ENCODE data around the gene PLOD1. TPM values are rescaled to one million over a fixed set of nuclear protein-coding genes. Genes with fewer than 3 reads are reported as not detected.

Gene PLOD1
- polyA plus RNA-seq, 6 donors from 2014 or later: 4.9 to 10.4 (median 6.6) TPM

DNA sequence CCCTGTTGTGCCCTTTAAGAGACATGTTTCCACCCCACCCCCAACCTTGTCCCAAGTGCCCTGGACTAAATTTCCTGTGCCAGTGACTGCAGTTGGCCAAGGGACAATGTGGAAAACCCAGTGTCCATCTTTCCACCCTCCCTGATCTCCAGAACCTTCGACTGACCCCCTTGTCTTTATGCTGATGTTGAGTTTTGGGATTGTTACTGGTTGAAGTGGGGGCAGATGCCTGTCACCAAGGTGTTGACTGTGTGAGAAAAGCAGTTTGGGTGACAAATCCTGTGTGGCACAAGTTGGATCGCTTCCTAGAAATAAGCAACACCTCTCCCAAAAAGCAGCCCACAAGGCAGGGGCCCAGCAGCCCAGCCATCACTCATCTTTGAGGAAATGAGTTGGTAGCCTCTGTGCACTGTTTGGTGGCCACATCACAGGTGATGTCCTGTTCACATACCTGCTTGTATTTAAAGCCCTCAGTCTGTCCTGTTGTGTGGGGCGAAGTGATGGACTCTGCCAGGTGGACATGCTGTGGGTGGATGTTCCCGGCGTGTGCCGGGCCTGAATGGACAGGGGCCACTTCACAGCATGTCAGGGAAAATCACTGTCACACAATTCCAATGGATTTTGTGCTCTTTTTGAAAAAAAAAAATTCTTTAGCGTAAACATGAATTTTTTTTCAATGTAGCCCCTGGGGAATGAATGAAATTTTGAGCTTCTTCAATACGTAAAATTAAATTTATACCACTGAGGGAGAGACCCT lies 78.2 kb downstream of the PLOD1 start:
- Mint-ChIP-seq H3K36me3 (peaks cover 4 to 9% of the 10 kb centered on the region in 2 donors), H3K4me3 (peak overlapping the region in 1 of 8 donors; percentile 25), H3K27me3 (no peaks in the 10 kb centered on the region), H3K4me1 (peaks cover 4 to 8% (median 4%) of the 10 kb centered on the region in 3 donors), H3K27ac (peak overlapping the region in 4 of 6 donors; percentile 22 to 76 (median 51)), H3K9me3 (no peaks in the 10 kb centered on the region)
- DNase-seq (no peak), ATAC-seq (ENCODE audit: low read depth in 2 of 2) (no peak)

DNA sequence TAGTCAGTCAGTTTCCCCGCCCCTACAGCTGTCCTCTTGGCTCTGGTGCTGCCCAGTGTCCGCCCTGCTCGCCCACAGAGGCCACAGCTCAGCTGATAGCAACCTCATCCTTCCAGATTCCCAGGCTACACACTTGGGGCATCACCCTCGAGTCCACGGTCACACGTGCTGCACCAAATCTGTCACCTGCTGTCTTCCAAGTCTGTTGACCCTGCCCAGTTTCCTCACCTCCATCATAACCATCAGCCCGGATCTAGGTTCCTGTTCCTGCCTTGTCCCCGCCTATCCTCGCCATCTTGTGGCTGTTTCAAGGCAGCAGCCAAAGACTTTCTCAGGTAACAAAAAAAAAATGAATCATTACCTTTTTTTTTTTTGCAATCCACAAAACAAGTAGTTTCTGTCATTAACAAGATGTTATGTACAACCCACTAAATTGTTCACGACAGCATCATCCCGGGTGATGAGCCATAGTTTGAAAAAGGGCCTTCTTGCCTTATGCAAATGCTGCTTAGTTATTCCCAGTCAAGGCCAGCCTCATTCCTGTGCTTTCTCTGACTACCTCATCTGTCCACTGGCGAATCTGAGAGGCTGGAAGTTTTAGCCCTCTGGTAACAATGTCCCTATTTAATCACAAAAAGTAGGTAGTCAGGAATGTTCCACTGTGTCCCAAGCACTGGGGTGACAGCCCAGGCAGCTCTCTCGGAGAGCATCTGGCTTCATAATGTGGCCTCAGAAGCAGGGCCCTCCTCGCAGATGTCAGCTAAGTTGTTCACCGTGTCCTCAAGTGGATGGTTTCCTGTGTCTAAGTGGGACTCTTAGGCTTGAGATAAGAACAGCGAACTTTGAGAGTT lies 79.8 kb downstream of the PLOD1 start:
- H3K27ac Mint-ChIP-seq: peak overlapping the region in 3 of 6 donors; percentile 50 to 91 (median 64)
- DNase-seq (no peak), ATAC-seq (ENCODE audit: low read depth in 2 of 2) (no peak)
- H3K9me3 Mint-ChIP-seq: no peaks in the 10 kb centered on the region
- H3K4me3 Mint-ChIP-seq: no peak overlapping the region
- H3K36me3 Mint-ChIP-seq: peaks cover 4 to 7% of the 10 kb centered on the region in 2 donors
- no peaks in the 10 kb centered on the region for H3K27me3 Mint-ChIP-seq
- peaks cover 4 to 8% (median 8%) of the 10 kb centered on the region in 3 donors for H3K4me1 Mint-ChIP-seq

DNA sequence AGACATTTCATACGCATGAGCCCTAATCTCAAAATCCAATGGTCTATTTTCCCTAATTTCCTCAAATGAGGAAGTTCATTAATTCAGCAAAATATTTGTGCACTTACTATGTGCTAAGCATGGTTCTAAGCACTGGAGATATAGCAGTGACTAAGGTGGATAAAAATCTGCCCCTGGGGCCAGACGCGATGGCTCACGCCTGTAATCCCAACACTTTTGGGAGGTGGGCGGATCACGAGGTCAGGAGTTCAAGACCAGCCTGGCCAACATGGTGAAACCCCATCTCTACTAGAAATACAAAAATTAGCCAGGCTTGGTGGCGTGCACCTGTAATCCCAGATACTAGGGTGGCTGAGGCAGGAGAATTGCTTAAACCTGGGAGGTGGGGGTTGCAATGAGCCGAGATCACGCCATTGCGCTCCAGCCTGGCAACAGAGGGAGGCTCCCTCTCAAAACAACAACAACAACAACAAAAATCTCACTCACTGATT lies 80.5 kb downstream of the PLOD1 start:
- no peak overlapping the region for H3K4me3 Mint-ChIP-seq
- DNase-seq (no peak), ATAC-seq (ENCODE audit: low read depth in 2 of 2) (no peak)
- H3K27ac Mint-ChIP-seq: no peak overlapping the region
- H3K9me3 Mint-ChIP-seq: no peaks in the 10 kb centered on the region
- peaks cover 4 to 7% of the 10 kb centered on the region in 2 donors for H3K36me3 Mint-ChIP-seq
- H3K27me3 Mint-ChIP-seq: no peaks in the 10 kb centered on the region
- H3K4me1 Mint-ChIP-seq: peaks cover 7 to 13% (median 13%) of the 10 kb centered on the region in 3 donors

DNA sequence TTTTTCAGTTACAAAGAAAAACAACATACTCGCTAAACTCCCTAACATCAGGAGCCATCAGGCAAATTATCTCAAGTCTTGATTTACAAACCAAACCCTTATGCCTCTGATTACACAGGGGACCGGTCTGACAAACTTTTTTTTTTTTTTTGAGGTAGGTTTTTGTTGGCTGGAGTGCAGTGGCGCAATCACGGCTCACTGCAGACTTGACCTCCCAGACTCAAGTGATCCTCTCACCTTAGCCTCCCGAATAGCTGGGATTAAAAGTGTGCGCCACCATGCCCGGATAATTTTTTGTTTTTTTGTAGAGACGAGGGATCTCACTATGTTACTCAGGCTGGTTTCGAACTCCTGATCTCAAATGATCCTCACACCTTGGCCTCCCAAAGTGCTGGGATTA lies 81.0 kb downstream of the PLOD1 start:
- H3K27me3 Mint-ChIP-seq: no peaks in the 10 kb centered on the region
- no peak overlapping the region for H3K4me3 Mint-ChIP-seq
- H3K27ac Mint-ChIP-seq: no peak overlapping the region
- H3K4me1 Mint-ChIP-seq: peaks cover 7 to 17% (median 15%) of the 10 kb centered on the region in 3 donors
- ATAC-seq (ENCODE audit: low read depth in 2 of 2) (no peak), DNase-seq (no peak)
- H3K36me3 Mint-ChIP-seq: peaks cover 4 to 7% of the 10 kb centered on the region in 2 donors
- no peaks in the 10 kb centered on the region for H3K9me3 Mint-ChIP-seq

DNA sequence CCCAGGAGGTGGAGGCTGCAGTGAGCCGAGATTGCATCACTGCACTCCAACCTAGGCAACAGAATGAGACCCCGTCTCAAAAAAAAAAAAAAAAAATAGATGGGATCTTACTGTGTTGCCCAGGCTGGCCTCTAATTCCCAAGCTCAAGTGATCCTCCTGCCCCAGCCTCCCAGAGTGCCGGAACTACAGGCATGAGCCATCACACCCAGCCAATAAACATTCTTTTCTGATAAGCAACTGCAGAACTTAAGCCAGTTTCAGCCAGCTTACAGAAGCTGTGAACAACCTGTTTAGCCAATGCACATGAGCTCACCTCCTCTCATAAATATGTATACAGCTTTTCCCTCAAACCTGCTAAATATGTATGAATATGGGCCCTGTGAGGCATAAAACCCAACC lies 81.7 kb downstream of the PLOD1 start:
- H3K9me3 Mint-ChIP-seq: no peaks in the 10 kb centered on the region
- H3K27me3 Mint-ChIP-seq: no peaks in the 10 kb centered on the region
- no peak for DNase-seq
- no peak for ATAC-seq (ENCODE audit: low read depth in 2 of 2)
- H3K27ac Mint-ChIP-seq: peak overlapping the region in 1 of 6 donors; percentile 39
- peak overlapping the region in 1 of 8 donors; percentile 56 for H3K4me3 Mint-ChIP-seq
- peaks cover 4 to 7% of the 10 kb centered on the region in 2 donors for H3K36me3 Mint-ChIP-seq
- peaks cover 7 to 18% (median 15%) of the 10 kb centered on the region in 3 donors for H3K4me1 Mint-ChIP-seq

DNA sequence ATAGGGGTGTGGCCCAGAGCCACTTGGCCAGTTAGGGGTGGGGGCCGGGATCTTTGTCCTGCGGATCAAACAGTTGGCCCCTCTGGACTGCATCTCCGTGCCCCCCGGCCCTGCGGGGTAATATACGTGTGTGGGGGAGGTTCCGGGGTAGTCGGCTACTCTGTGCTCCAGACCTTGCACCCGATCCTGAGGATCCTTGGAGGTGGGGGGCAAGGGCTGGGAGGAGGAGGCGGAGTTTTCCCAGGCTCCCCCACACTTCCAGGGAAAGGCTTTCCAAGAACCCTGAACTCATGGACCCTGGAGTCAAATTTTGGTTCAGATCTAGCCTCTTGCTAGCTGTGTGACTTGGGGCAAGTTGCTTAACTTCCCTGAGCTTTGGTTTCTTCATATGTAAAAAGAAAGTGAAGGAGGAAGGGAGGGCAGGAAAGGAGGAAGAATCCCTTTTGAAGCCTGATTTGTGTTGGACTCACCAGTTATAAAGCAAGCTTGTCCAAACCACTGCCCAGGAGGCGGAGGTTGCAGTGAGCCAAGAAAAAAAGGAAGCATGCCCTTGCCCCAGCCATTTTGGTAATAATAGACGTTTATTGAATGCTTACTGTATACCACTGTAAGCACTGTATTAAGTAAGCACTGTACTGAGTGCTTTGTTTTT lies 85.5 kb downstream of the PLOD1 start:
- Mint-ChIP-seq H3K27me3 (no peaks in the 10 kb centered on the region), H3K9me3 (no peaks in the 10 kb centered on the region), H3K4me3 (peak overlapping the region; percentile 84 to 95 (median 88)), H3K36me3 (peaks cover 0 to 7% of the 10 kb centered on the region in 2 donors), H3K27ac (peak overlapping the region in 4 of 6 donors; percentile 33 to 88 (median 80)), H3K4me1 (peaks cover 3 to 15% (median 12%) of the 10 kb centered on the region in 3 donors)
- DNase-seq (no peak), ATAC-seq (ENCODE audit: low read depth in 2 of 2) (no peak)

DNA sequence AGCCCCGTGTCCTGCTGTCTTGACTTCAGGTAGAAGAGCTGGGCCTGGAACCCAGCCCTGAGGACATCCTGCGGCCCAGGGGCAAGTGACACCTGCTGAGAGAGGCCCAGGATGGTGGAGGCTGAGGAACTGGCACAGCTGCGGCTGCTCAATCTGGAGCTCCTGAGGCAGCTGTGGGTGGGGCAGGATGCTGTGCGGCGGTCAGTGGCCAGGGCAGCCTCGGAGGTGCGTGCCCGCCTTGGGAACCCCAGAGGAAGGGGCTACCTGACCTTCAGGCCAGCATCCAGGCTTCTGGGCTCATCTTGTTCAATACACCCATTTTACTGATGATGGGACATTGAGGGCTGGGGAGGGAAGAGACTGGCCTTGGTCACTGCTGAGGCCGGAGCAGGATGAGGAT lies 87.1 kb downstream of the PLOD1 start:
- Mint-ChIP-seq H3K36me3 (peaks cover 3 to 18% of the 10 kb centered on the region in 2 donors), H3K27ac (no peak overlapping the region), H3K9me3 (no peaks in the 10 kb centered on the region), H3K27me3 (no peaks in the 10 kb centered on the region), H3K4me3 (peak overlapping the region in 3 of 8 donors; percentile 15 to 40 (median 21)), H3K4me1 (peaks cover 6 to 15% (median 12%) of the 10 kb centered on the region in 3 donors)
- no peak for DNase-seq
- ATAC-seq (ENCODE audit: low read depth in 2 of 2): no peak

DNA sequence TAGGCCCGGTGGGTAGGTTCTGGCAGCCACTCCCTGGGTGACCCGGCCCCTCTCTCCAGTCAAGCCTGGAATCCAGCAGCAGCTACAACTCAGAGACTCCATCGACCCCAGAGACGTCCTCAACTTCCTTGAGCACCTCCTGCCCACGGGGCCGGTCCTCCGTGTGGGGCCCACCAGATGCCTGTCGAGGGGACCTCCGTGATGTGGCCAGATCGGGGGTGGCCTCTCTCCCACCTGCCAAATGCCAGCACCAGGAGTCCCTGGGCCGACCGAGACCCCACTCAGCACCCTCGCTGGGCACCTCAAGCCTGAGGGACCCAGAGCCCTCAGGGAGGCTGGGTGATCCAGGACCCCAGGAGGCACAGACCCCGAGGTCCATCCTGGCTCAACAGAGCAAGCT lies 87.5 kb downstream of the PLOD1 start:
- Mint-ChIP-seq H3K9me3 (no peaks in the 10 kb centered on the region), H3K27me3 (no peaks in the 10 kb centered on the region), H3K4me3 (no peak overlapping the region), H3K27ac (no peak overlapping the region), H3K36me3 (peaks cover 7 to 21% of the 10 kb centered on the region in 2 donors), H3K4me1 (peaks cover 7 to 15% (median 12%) of the 10 kb centered on the region in 3 donors)
- ATAC-seq (ENCODE audit: low read depth in 2 of 2) (no peak), DNase-seq (no peak)

Other genes with a start within 250 kb of the PLOD1 start
- gene DRAXIN, start 243.0 kb upstream of the PLOD1 start, polyA plus RNA-seq (ENCODE audit: low read depth in 6 of 6): under 1 TPM in 5 of 6 donors, not detected in 1; 0.04 to 0.09 (median 0.09) TPM
- 10 to 100 TPM; 37.7 to 51.6 (median 46.5) TPM for gene AGTRAP, start 198.6 kb upstream of the PLOD1 start, polyA plus RNA-seq (ENCODE audit: low read depth in 6 of 6)
- 1 to 10 TPM in 1 of 6 donors, not detected in 5; 2.9 TPM for gene C1orf167, start 172.5 kb upstream of the PLOD1 start, polyA plus RNA-seq (ENCODE audit: low read depth in 6 of 6)
- gene MTHFR, start 128.8 kb upstream of the PLOD1 start, polyA plus RNA-seq (ENCODE audit: low read depth in 6 of 6): 10 to 100 TPM in 5 of 6 donors, 1 to 10 TPM in 1; 8.8 to 26.8 (median 18.9) TPM
- 10 to 100 TPM in 2 of 6 donors, 1 to 10 TPM in 4; 1.9 to 19.0 (median 9.1) TPM for gene CLCN6, start 128.5 kb upstream of the PLOD1 start, polyA plus RNA-seq (ENCODE audit: low read depth in 6 of 6)
- not detected for gene NPPA, start 86.9 kb upstream of the PLOD1 start, polyA plus RNA-seq (ENCODE audit: low read depth in 6 of 6)
- gene NPPB, start 75.8 kb upstream of the PLOD1 start, polyA plus RNA-seq (ENCODE audit: low read depth in 6 of 6): not detected
- 10 to 100 TPM; 36.9 to 70.6 (median 62.5) TPM for gene KIAA2013, start 8.3 kb upstream of the PLOD1 start, polyA plus RNA-seq (ENCODE audit: low read depth in 6 of 6)
- gene MFN2, start 45.7 kb downstream of the PLOD1 start, polyA plus RNA-seq (ENCODE audit: low read depth in 6 of 6): 10 to 100 TPM; 27.5 to 39.9 (median 35.9) TPM
- gene MIIP, start 84.8 kb downstream of the PLOD1 start, polyA plus RNA-seq (ENCODE audit: low read depth in 6 of 6): 10 to 100 TPM; 28.9 to 41.4 (median 31.6) TPM
- gene TNFRSF8, start 128.6 kb downstream of the PLOD1 start, polyA plus RNA-seq (ENCODE audit: low read depth in 6 of 6): not detected
- gene TNFRSF1B, start 232.3 kb downstream of the PLOD1 start, polyA plus RNA-seq (ENCODE audit: low read depth in 6 of 6): 10 to 100 TPM; 29.0 to 54.0 (median 42.7) TPM